ENCODE data around the gene CORO6. TPM values are rescaled to one million over a fixed set of nuclear protein-coding genes. Genes with fewer than 3 reads are reported as not detected.

The CORO6 gene
- total and polyA plus RNA-seq, 10 of the 15 experiments (the other 5 are each of a cell fraction or from before 2014, with no cell fraction given): 0.26 to 5.0 (median 1.7) TPM; not detected in 1

DNA sequence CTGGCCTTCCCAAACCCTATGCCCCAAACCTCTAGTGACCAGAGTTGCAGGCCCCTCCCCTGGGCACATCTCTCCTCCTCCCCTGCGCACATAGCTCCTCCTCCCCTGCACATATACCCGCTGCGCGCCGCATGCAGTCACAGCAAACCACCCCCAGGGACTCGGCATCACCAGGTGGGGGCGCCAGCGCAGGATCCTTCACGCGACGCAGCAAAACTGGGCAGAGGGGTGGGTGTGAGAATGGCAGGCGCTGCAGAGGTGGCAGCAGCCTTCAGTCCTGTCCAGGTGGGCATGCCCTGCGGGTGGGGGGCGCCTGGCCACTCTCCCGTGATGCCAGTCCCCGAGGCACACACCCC is 5.6 kb downstream of the CORO6 start (continued):
- TF ChIP-seq, protein P1, sequence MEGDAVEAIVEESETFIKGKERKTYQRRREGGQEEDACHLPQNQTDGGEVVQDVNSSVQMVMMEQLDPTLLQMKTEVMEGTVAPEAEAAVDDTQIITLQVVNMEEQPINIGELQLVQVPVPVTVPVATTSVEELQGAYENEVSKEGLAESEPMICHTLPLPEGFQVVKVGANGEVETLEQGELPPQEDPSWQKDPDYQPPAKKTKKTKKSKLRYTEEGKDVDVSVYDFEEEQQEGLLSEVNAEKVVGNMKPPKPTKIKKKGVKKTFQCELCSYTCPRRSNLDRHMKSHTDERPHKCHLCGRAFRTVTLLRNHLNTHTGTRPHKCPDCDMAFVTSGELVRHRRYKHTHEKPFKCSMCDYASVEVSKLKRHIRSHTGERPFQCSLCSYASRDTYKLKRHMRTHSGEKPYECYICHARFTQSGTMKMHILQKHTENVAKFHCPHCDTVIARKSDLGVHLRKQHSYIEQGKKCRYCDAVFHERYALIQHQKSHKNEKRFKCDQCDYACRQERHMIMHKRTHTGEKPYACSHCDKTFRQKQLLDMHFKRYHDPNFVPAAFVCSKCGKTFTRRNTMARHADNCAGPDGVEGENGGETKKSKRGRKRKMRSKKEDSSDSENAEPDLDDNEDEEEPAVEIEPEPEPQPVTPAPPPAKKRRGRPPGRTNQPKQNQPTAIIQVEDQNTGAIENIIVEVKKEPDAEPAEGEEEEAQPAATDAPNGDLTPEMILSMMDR (IDR thresholded peaks at IDR 0.05 in 2 of 3, conservative IDR thresholded peaks at IDR 0.05 in 1 of 3; ENCODE audit: control insufficient read depth in 2 of 3, extremely low read depth in 1 of 3, insufficient read depth in 1 of 3, low read depth in 3 of 3, low read length in 3 of 3): peak; percentile 76 to 94 (median 93)
- no peak for TF ChIP-seq NR2C2 (IDR thresholded peaks at IDR 0.05; ENCODE audit: borderline replicate concordance, control insufficient read depth, insufficient read length, low read depth)
- no peak for TF ChIP-seq RBBP5 (conservative IDR thresholded peaks at IDR 0.05)
- peak; percentile 64 to 89 for TF ChIP-seq BHLHE40 (IDR thresholded peaks at IDR 0.05; ENCODE audit: borderline replicate concordance in 1 of 2, low read depth in 2 of 2, low read length in 1 of 2)
- TF ChIP-seq RFX5 (IDR thresholded peaks at IDR 0.05; ENCODE audit: low read depth, low read length): no peak
- TF ChIP-seq SREBF1 (IDR thresholded peaks at IDR 0.05; ENCODE audit: low read length): no peak
- TF ChIP-seq FOXM1 (IDR thresholded peaks at IDR 0.05; ENCODE audit: low read depth, low read length): no peak
- no peak for TF ChIP-seq LARP7 (IDR thresholded peaks at IDR 0.05)
- TF ChIP-seq RCOR1 (conservative IDR thresholded peaks at IDR 0.05; ENCODE audit: low read depth, low read length): no peak
- TF ChIP-seq BMI1 (IDR thresholded peaks at IDR 0.05; ENCODE audit: borderline replicate concordance): no peak
- TF ChIP-seq GATAD2B (conservative IDR thresholded peaks at IDR 0.05; ENCODE audit: low read depth): peak; percentile 24
- no peak for TF ChIP-seq MTA2 (IDR thresholded peaks at IDR 0.05; ENCODE audit: low read depth)
- TF ChIP-seq, protein P2, sequence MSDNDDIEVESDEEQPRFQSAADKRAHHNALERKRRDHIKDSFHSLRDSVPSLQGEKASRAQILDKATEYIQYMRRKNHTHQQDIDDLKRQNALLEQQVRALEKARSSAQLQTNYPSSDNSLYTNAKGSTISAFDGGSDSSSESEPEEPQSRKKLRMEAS (IDR thresholded peaks at IDR 0.05; ENCODE audit: low read depth, low read length): peak; percentile 61; the same call in 1 of the 2 replicates
- no peak for TF ChIP-seq TARDBP (IDR thresholded peaks at IDR 0.05; ENCODE audit: borderline replicate concordance)
- peak; percentile 70 for TF ChIP-seq POLR2A (IDR thresholded peaks at IDR 0.05; ENCODE audit: low read depth, low read length)
- no peak for TF ChIP-seq SMAD5 (IDR thresholded peaks at IDR 0.05; ENCODE audit: low read depth)
- TF ChIP-seq SIN3A (IDR thresholded peaks at IDR 0.05; ENCODE audit: low read depth, low read length): 0 out of 2 replicates have a peak, but pooled peaks have one; percentile 35
- TF ChIP-seq, protein P3, sequence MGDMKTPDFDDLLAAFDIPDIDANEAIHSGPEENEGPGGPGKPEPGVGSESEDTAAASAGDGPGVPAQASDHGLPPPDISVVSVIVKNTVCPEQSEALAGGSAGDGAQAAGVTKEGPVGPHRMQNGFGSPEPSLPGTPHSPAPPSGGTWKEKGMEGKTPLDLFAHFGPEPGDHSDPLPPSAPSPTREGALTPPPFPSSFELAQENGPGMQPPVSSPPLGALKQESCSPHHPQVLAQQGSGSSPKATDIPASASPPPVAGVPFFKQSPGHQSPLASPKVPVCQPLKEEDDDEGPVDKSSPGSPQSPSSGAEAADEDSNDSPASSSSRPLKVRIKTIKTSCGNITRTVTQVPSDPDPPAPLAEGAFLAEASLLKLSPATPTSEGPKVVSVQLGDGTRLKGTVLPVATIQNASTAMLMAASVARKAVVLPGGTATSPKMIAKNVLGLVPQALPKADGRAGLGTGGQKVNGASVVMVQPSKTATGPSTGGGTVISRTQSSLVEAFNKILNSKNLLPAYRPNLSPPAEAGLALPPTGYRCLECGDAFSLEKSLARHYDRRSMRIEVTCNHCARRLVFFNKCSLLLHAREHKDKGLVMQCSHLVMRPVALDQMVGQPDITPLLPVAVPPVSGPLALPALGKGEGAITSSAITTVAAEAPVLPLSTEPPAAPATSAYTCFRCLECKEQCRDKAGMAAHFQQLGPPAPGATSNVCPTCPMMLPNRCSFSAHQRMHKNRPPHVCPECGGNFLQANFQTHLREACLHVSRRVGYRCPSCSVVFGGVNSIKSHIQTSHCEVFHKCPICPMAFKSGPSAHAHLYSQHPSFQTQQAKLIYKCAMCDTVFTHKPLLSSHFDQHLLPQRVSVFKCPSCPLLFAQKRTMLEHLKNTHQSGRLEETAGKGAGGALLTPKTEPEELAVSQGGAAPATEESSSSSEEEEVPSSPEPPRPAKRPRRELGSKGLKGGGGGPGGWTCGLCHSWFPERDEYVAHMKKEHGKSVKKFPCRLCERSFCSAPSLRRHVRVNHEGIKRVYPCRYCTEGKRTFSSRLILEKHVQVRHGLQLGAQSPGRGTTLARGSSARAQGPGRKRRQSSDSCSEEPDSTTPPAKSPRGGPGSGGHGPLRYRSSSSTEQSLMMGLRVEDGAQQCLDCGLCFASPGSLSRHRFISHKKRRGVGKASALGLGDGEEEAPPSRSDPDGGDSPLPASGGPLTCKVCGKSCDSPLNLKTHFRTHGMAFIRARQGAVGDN (IDR thresholded peaks at IDR 0.05): no peak
- no peak for TF ChIP-seq SPI1 (IDR thresholded peaks at IDR 0.05; ENCODE audit: borderline replicate concordance, insufficient read depth, low read depth, low read length)
- TF ChIP-seq, protein P4, sequence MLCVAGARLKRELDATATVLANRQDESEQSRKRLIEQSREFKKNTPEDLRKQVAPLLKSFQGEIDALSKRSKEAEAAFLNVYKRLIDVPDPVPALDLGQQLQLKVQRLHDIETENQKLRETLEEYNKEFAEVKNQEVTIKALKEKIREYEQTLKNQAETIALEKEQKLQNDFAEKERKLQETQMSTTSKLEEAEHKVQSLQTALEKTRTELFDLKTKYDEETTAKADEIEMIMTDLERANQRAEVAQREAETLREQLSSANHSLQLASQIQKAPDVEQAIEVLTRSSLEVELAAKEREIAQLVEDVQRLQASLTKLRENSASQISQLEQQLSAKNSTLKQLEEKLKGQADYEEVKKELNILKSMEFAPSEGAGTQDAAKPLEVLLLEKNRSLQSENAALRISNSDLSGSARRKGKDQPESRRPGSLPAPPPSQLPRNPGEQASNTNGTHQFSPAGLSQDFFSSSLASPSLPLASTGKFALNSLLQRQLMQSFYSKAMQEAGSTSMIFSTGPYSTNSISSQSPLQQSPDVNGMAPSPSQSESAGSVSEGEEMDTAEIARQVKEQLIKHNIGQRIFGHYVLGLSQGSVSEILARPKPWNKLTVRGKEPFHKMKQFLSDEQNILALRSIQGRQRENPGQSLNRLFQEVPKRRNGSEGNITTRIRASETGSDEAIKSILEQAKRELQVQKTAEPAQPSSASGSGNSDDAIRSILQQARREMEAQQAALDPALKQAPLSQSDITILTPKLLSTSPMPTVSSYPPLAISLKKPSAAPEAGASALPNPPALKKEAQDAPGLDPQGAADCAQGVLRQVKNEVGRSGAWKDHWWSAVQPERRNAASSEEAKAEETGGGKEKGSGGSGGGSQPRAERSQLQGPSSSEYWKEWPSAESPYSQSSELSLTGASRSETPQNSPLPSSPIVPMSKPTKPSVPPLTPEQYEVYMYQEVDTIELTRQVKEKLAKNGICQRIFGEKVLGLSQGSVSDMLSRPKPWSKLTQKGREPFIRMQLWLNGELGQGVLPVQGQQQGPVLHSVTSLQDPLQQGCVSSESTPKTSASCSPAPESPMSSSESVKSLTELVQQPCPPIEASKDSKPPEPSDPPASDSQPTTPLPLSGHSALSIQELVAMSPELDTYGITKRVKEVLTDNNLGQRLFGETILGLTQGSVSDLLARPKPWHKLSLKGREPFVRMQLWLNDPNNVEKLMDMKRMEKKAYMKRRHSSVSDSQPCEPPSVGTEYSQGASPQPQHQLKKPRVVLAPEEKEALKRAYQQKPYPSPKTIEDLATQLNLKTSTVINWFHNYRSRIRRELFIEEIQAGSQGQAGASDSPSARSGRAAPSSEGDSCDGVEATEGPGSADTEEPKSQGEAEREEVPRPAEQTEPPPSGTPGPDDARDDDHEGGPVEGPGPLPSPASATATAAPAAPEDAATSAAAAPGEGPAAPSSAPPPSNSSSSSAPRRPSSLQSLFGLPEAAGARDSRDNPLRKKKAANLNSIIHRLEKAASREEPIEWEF (IDR thresholded peaks at IDR 0.05; ENCODE audit: insufficient replicate concordance, low read depth, low read length): no peak
- no peak for TF ChIP-seq RB1 (IDR thresholded peaks at IDR 0.05; ENCODE audit: borderline replicate concordance)
